HUDEP-2 (cell line): Measurements from ENCODE around the gene UNK.
"Not testable (repeated sequence)": the region's sequence is repeated elsewhere in the genome, so short reads cannot be mapped to it uniquely, and the experiment has no call there.

Source experiments
- DNase-seq, 76 experiments: peaks; one replicate each; lab custom pipeline; 2025; ENCODE audit not compliant: unreplicated experiment in 76 of 76; lab: John Stamatoyannopoulos, UW

The UNK gene

DNA sequence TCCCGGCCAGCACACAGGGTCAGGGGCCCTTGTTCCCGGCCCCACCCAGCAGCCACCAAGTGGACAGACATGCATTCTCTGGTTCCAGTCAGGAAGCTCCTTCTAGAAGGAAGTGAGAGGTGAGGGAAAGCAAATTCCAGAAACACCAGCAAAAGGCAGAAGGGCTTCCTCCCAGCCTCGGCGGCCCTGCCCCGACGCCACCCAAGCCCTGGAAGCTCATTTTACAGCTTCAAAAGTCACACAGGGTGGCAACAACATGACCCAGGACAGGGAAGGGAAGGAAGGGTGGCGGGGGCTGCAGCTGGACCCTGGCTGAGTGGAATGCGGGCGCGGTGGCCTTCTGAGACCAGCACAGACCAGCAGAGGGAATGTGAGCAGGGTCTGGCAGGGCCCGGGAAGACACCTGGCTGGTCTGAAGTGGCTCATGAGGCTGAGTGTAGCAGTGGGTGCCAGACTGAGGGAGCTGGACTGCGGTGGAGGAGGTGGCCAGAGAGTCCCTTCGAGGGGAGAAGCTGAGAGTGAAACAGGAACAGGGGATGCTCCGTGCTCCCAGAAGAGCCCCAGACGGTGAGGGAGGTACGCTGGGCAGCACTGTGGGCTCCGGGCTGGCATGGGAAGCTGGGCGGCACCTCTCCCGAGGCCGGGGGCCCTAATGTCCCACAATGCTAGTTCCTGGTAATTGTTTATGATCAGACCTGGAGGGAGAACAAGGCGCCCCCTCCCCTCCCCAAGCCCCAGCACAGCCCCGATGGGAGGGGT, 61.5 kb downstream of the UNK start:
- DNase-seq, result no peak

GRCh38 chr17:75846692-75847613, 62.3 kb downstream of the UNK start:
- DNase-seq, result no peak

GRCh38 chr17:75847614-75848522, 63.3 kb downstream of the UNK start:
- DNase-seq, result no peak

DNA sequence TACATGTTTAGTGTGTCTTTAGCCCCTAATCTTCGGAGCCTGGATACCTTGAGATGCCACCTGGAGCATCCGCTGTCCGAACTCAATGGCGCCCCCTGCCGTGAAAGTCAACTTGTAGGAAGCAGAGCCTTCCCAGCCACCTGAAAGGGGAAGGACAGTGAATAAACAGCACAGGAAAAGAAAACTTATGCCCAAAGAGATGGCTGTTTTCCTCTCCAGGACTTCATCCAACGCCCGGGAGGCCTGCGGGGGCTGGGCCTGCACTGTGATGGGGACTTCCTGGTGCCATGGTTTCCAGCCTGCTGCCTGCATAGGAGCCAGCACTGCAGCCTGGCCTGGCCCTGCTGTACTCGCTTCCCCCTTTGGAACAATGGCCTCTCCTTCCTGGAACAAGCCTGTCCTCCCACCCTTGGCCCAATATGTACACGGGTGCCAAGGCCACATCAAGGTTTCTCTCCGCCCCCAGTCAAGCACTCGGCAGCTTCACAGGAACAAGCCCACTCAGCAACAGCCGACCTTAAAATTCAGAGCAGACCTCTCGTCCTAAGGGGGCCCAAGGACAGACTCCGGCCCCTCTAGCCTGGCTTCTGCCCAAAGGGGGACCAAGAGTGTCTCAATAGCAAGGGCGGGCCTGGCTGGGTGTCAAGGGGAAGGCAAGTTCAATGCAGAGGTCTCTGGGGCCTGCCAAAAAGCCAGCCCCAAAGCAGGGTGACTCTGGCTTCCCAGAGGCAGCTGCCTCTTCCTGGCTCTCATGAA, 64.1 kb downstream of the UNK start:
- peak in 56 of 76 experiments; percentile 16 to 85 (median 56) for DNase-seq

DNA sequence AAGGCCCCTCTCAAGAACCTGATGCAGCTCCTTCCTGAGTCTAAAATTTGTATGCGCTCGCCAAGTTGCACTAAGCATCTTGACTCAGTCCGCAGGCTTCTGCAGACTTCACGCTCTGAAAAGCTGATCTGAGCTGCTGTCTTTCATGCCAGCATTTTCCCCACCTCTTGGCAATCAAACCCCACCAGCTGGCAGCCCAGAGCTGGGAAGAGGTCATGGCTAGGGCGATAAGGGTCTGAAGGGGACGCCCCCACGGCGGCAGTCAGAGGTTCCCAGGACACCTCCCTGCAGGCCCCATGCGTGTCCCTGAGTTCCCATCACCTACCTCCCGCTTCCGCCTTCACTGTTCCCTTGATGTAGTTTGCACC, 64.7 kb downstream of the UNK start:
- DNase-seq, result peak in 42 of 76 experiments; percentile 8 to 77 (median 34)

DNA sequence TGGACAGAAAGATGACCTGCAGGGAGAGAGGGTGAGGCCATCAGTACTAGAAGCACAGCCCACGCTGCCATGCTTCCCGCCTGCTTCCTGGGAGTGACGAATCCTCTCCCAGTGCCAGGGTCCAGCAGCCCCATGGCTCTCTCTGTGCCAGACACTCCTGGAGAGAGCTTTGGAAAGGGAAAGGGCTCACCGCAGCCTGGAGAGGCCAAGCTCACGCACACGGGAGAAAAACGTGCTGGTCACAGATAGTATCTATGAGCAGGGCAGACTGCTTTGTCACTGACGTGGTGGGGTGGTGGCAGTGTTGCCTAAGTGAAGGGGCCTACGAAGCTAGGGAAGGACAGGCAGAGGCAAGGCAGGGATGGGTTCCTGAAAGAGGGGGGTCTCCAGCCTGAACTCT, 65.1 kb downstream of the UNK start:
- DNase-seq, result peak in 15 of 76 experiments; percentile 9 to 47 (median 27)

DNA sequence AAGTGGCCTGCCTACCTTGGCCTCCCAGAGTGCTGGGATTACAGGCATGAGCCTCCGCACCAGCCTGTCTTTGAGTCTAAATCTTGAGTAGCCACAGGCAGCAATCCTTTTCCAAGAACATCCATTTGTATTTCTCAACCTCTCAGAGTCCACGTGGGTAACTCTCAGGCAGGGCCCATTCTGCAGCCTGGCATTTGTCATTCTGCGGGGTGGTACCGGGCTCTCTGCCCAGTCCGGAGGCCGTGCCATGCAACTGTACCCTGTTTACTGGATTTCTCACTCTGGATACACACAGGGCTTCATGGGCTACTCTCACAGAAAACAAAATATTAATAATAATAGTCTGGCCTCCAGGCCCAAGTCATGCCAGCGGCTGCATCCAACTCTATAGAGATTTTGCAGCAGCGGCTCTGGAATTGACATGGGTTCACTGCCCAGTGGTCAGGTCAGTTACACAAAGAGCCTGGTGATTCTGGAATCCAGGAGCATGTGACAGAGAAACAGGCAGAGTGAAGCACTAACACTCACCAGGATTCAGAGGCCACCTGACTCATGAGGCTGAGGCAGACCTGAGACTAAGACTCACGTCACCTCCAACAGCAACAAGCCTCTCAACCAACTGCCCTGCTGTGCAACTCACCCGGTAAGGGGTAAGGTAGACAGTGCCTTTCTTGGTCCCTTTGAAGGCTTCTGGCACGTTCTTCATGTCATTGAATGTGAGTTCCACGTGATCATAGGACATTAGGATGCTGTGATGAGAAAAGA, 66.5 kb downstream of the UNK start:
- no peak for DNase-seq

DNA sequence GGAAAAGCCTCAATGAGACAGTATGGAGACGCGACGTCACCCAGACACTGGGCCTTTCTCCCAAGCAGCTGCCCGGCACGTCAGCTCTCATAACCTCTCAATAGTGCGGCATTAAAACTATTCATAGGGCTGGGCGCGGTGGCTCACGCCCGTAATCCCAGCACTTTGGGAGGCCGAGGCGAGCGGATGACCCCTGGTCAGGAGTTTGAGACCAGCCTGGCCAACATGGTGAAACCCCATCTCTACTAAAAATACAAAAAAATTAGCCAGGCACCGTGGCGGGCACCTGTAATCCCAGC, 67.0 kb downstream of the UNK start:
- DNase-seq, result not testable (repeated sequence)

GRCh38 chr17:75853433-75853832, 68.8 kb downstream of the UNK start:
- DNase-seq, result peak in 1 of 76 experiments; percentile 3

GRCh38 chr17:75854101-75854748, 69.6 kb downstream of the UNK start:
- DNase-seq, result no peak

- peak in 8 of 76 experiments; percentile 39 to 58 (median 46) for DNase-seq
Measured at GRCh38 chr17:75854881-75855309, 70.3 kb downstream of the UNK start.

- peak in 75 of 76 experiments; percentile 61 to 100 (median 98) for DNase-seq
Measured at GRCh38 chr17:75855310-75856061, 70.9 kb downstream of the UNK start, which contains the start of gene WBP2. TSS of gene WBP2 (minus strand) at chr17:75855335. CDS start at chr17:75855297, 38 bp downstream.

GRCh38 chr17:75856062-75856756, 71.6 kb downstream of the UNK start:
- DNase-seq, result peak in 7 of 76 experiments; percentile 10 to 43 (median 19)

- not testable (repeated sequence) for DNase-seq
Measured at GRCh38 chr17:75859358-75859757, 74.8 kb downstream of the UNK start.

GRCh38 chr17:75861927-75862317, 77.3 kb downstream of the UNK start:
- DNase-seq, result no peak

- no peak for DNase-seq
Measured at GRCh38 chr17:75864448-75864871, 79.9 kb downstream of the UNK start.

DNA sequence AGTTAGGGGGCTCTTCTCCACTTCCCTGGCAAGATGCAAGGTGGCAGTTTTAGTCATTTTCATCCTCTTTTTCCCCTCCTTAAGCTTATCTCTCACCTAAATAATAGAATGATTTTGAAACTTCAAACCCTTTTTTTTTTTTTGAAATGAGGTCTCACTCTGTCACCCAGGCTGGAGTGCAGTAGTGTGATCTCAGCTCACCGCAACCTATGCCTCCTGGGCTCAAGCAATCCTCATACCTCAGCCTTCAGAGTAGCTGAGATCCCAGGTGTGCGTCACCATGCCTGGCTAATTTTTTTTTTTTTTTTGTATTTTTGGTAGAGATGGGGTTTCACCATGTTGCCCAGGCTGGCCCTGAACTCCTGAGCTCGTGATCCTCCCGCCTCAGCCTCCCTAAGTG, 80.3 kb downstream of the UNK start:
- DNase-seq, result not testable (repeated sequence)
